GM12878 (cell line): ENCODE data around the gene ABCB8. TPM values are rescaled to one million over a fixed set of nuclear protein-coding genes. Genes with fewer than 3 reads are reported as not detected.

Source experiments
- CEBPZ ChIP-seq: fragments of 150-350 bp; IDR thresholded peaks from 2 replicates; pipeline ENCODE4 v1.6.1; 2016; ENCODE audit warnings: low read depth, low read length
- E2F4 ChIP-seq: IDR thresholded peaks from 2 replicates; pipeline ENCODE4 v1.6.1; 2012; ENCODE audit warnings: low read depth, low read length, improper control_type of control experiment
- EGR1 ChIP-seq, 2 experiments: IDR thresholded peaks; 1 replicate in 1 of 2; 2 replicates in 1 of 2; pipeline ENCODE4 v1.6.1; 2011 to 2012; ENCODE audit warnings: low read depth in 2 of 2, low read length in 2 of 2, borderline replicate concordance in 1 of 2, mild to moderate bottlenecking in 1 of 2, moderate library complexity in 1 of 2
- FOXK2 ChIP-seq: fragments of 450-650 bp; IDR thresholded peaks from 2 replicates; pipeline ENCODE4 v1.6.1; 2017; ENCODE audit warnings: mild to moderate bottlenecking, moderate library complexity
- NFYB ChIP-seq: IDR thresholded peaks from 2 replicates; pipeline ENCODE4 v1.6.1; 2011; ENCODE audit warnings: low read depth, mild to moderate bottlenecking, low read length, improper control_type of control experiment, moderate library complexity; ENCODE audit not compliant: insufficient read depth
- SMAD1 ChIP-seq: fragments of 450-650 bp; IDR thresholded peaks from 2 replicates; pipeline ENCODE4 v1.6.1; 2018; ENCODE audit warnings: mild to moderate bottlenecking, low read depth; ENCODE audit not compliant: partially characterized antibody
- SPI1 ChIP-seq: IDR thresholded peaks from 2 replicates; pipeline ENCODE4 v1.6.1; 2011; ENCODE audit warnings: low read depth, mild to moderate bottlenecking, low read length, moderate library complexity, borderline replicate concordance; ENCODE audit not compliant: insufficient read depth
- STAT1 ChIP-seq: fragments of 450-650 bp; conservative IDR thresholded peaks from 2 replicates; pipeline ENCODE4 v1.6.1; 2014; ENCODE audit warnings: antibody characterized with exemption, mild to moderate bottlenecking
- ZNF592 ChIP-seq: fragments of 450-650 bp; IDR thresholded peaks from 2 replicates; pipeline ENCODE4 v1.6.1; 2017; ENCODE audit warnings: mild to moderate bottlenecking, moderate library complexity
- polyA plus RNA-seq, 11 experiments: library from polyadenylated mRNA; depleted of rRNA in 4 of 11; unstranded in 6 of 11; stranded (reverse) in 5 of 11; fragments of >200 nt; fragmentation: Nextera tagmentation in 4 of 11; fragmentation: Illumina TruSeq in 1 of 11; extraction: Ambion mirVana in 4 of 11; extraction: Trizol in 1 of 11; gene quantifications; 1 replicate in 1 of 11; 2 replicates in 10 of 11; pipeline versions ENCODE4 v1.2.1 to v1.2.3, GENCODE V29; 2011 to 2016; ENCODE audit warnings: inconsistent platforms in 2 of 11, missing spikeins in 2 of 11, low read depth in 1 of 11
- total RNA-seq, 4 experiments: library from RNA; depleted of rRNA in 3 of 4; stranded (reverse); fragments of >200 nt in 3 of 4; fragmentation: Illumina TruSeq in 1 of 4; extraction: Trizol in 1 of 4; gene quantifications; 2 replicates each; pipeline versions ENCODE4 v1.2.1 to v1.2.3, GENCODE V29; 2013 to 2021

ABCB8 gene
- total and polyA plus RNA-seq, 10 of the 15 experiments (the other 5 are each of a cell fraction or from before 2014, with no cell fraction given): 0.77 to 34.8 (median 18.9) TPM

- TF ChIP-seq CEBPZ (no peak), SPI1 (no peak), NFYB (no peak), E2F4 (no peak), EGR1 (IDR thresholded peaks at IDR 0.05; ENCODE audit: borderline replicate concordance in 1 of 2, low read depth in 2 of 2, low read length in 2 of 2) (no peak), FOXK2 (no peak), ZNF592 (no peak), SMAD1 (no peak), STAT1 (no peak)
These were observed 30.6 kb downstream of the ABCB8 start (continued) for GRCh38 chr7:151058781-151059366.
